SU-DHL-6 (cell line): Measurements from ENCODE around the gene SLC8A1.

Experiments
- CTCF ChIP-seq: fragments of 200-600 bp; sonication (generic); IDR thresholded peaks from one replicate; pipeline ENCODE4 v1.5.1; 2017; ENCODE audit warnings: antibody characterized with exemption, mild to moderate bottlenecking, low read length, moderate library complexity; ENCODE audit not compliant: insufficient read depth, poor library complexity, severe bottlenecking
- EZH2phosphoT487 ChIP-seq: fragments of 200-600 bp; sonication (generic), shearing (Covaris generic); conservative IDR thresholded peaks from 2 replicates; pipeline ENCODE4 v1.6.1; 2018; ENCODE audit warnings: mild to moderate bottlenecking, antibody characterized with exemption, low read length, moderate library complexity, mixed read lengths

- no peak for TF ChIP-seq CTCF
- no peak for TF ChIP-seq EZH2phosphoT487
These were observed 50.0 kb downstream of the SLC8A1 start for GRCh38 chr2:40401896-40402295.
